Measurements from ENCODE around the gene SLC25A45.

DNA sequence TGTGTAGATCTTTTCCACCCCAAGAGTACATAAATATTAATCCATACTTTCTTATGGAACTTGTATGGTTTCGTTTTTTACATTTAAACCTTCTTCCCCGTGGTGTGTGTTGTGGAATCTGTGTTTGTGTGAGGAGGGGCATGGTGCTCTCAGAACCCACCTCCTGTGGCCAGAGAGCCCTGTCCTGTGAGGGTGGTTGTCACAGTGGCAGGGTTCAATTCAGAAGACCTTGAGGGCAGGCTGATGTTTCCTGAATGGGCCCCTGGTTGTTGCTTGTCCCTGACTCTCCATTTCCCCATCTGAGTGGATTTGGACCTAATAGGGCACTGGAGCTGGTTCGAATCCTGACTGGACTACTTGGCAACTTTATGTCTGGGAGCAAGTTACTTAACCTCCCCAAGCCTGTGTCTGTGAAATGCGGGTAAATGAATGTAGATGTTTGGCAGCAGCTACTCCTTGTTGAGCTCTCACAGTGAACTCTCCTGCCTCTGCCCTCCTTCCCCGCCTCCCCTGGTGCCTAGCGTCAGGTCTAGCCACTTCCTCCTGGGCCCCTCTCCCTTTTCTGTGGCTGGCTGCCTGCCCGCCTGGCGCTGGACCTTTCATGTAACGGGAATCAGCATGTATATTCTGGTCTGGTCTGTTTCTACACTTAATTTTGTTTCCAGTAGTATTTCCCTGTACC lies 47.4 kb upstream of the SLC25A45 start:
- TF ChIP-seq, protein P1, sequence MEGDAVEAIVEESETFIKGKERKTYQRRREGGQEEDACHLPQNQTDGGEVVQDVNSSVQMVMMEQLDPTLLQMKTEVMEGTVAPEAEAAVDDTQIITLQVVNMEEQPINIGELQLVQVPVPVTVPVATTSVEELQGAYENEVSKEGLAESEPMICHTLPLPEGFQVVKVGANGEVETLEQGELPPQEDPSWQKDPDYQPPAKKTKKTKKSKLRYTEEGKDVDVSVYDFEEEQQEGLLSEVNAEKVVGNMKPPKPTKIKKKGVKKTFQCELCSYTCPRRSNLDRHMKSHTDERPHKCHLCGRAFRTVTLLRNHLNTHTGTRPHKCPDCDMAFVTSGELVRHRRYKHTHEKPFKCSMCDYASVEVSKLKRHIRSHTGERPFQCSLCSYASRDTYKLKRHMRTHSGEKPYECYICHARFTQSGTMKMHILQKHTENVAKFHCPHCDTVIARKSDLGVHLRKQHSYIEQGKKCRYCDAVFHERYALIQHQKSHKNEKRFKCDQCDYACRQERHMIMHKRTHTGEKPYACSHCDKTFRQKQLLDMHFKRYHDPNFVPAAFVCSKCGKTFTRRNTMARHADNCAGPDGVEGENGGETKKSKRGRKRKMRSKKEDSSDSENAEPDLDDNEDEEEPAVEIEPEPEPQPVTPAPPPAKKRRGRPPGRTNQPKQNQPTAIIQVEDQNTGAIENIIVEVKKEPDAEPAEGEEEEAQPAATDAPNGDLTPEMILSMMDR (IDR thresholded peaks at IDR 0.05) = no peak
- peak; percentile 40 for TF ChIP-seq POLR2A (IDR thresholded peaks at IDR 0.05; ENCODE audit: low read depth)
